NT2/D1 (cell line): ENCODE measurements around the gene PSMD2.
A peak's percentile ranks its signal among the peaks of the same experiment; 100 is the strongest.
"Not testable (repeated sequence)": the region's sequence is repeated elsewhere in the genome, so short reads cannot be mapped to it uniquely, and the experiment has no call there.

Experiments
- DNase-seq: peaks from one replicate; pipeline ENCODE4 v3.0.0-alpha.2; 2011; ENCODE audit warnings: low read depth, low spot score
- H3K27me3 ChIP-seq: 2 replicates; pipeline ENCODE4 v1.6.0; 2011; ENCODE audit warnings: mild to moderate bottlenecking; ENCODE audit not compliant: insufficient read length, insufficient read depth
- H3K36me3 ChIP-seq: 2 replicates; pipeline ENCODE4 v1.6.1; 2011; ENCODE audit warnings: mild to moderate bottlenecking, low read length, mixed read lengths; ENCODE audit not compliant: insufficient read depth, insufficient read length
- H3K4me1 ChIP-seq: 2 replicates; pipeline ENCODE4 v1.5.1; 2011; ENCODE audit not compliant: insufficient read depth, insufficient read length
- H3K4me3 ChIP-seq: 2 replicates; pipeline ENCODE4 v1.5.1; 2011; ENCODE audit warnings: low read depth; ENCODE audit not compliant: insufficient read length
- H3K9ac ChIP-seq: 2 replicates; pipeline ENCODE4 v1.6.0; 2011; ENCODE audit warnings: low read depth; ENCODE audit not compliant: insufficient read length
- H3K9me3 ChIP-seq: 2 replicates; pipeline ENCODE4 v1.5.1; 2011; ENCODE audit warnings: mild to moderate bottlenecking, low read length; ENCODE audit not compliant: insufficient read depth
- SUZ12 ChIP-seq: IDR thresholded peaks from 2 replicates; pipeline ENCODE4 v1.6.1; 2011; ENCODE audit not compliant: insufficient read length, insufficient read depth; ENCODE audit errors: extremely low read depth
- YY1 ChIP-seq: IDR thresholded peaks from 2 replicates; pipeline ENCODE4 v1.6.1; 2011; ENCODE audit not compliant: insufficient read length, insufficient read depth
- ZNF274 ChIP-seq: IDR thresholded peaks from 2 replicates; pipeline ENCODE4 v1.6.1; 2011; ENCODE audit warnings: mild to moderate bottlenecking, low read depth, low read length

The PSMD2 gene

GRCh38 chr3:184337981-184338380 is 38.9 kb downstream of the PSMD2 start:
- Histone ChIP-seq H3K4me3 (no peak overlapping the region), H3K27me3 (no peaks in the 10 kb centered on the region), H3K9me3 (no peaks in the 10 kb centered on the region), H3K4me1 (peaks cover 16% of the 10 kb centered on the region), H3K9ac (peak overlapping the region; percentile 12), H3K36me3 (peaks cover 67% of the 10 kb centered on the region)
- no peak for DNase-seq
- TF ChIP-seq SUZ12 (no peak), ZNF274 (no peak), YY1 (no peak)

GRCh38 chr3:184338511-184338945 is 39.5 kb downstream of the PSMD2 start:
- no peak for DNase-seq
- H3K4me3 ChIP-seq: no peak overlapping the region

GRCh38 chr3:184339001-184339400 is 40.0 kb downstream of the PSMD2 start:
- Histone ChIP-seq H3K4me1 (peaks cover 19% of the 10 kb centered on the region), H3K36me3 (peaks cover 65% of the 10 kb centered on the region), H3K9ac (peak overlapping the region; percentile 18), H3K4me3 (no peak overlapping the region), H3K9me3 (no peaks in the 10 kb centered on the region), H3K27me3 (no peaks in the 10 kb centered on the region)
- DNase-seq: no peak
- no peak for TF ChIP-seq SUZ12
- no peak for TF ChIP-seq ZNF274
- TF ChIP-seq YY1: no peak

More at GRCh38 chr3:184338511-184338945, 39.5 kb downstream of the PSMD2 start:
- Histone ChIP-seq H3K27me3 (no peaks in the 10 kb centered on the region), H3K9me3 (no peaks in the 10 kb centered on the region), H3K4me1 (peaks cover 19% of the 10 kb centered on the region), H3K9ac (peak overlapping the region; percentile 18), H3K36me3 (peaks cover 67% of the 10 kb centered on the region)
- no peak for TF ChIP-seq YY1
- TF ChIP-seq SUZ12: no peak
- TF ChIP-seq ZNF274: no peak

DNA sequence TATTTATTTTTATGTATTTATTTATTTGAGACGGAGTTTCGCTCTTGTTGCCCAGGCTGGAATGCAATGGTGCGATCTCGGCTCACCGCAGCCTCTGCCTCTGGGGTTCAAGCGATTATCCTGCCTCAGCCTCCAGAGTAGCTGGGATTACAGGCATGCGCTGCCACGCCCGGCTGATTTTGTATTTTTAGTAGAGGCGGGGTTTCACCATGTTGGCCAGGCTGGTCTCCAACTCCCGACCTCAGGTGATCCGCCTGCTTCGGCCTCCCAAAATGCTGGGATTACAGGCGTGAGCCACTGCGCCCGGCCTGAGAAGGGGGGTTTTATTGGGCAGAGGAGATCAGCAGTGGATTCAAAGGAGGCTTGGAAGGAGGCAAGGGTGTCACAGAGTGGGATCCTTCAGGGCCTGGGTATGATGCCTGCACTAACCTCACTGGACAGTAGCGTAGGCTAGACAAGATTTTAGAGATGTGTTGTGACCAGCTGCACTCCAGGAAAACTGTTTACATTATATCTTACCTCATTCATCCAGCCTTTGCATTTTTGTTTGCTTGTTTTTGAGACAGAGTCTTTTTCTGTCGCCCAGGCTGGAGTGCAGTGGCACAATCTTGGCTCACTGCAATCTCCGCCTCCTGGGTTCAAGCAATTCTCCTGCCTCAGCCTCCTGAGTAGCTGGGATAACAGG is 40.6 kb downstream of the PSMD2 start:
- not testable (repeated sequence) for H3K4me3 ChIP-seq
- H3K4me1 ChIP-seq: peaks cover 21% of the 10 kb centered on the region

GRCh38 chr3:184341925-184342324 is 42.9 kb downstream of the PSMD2 start:
- no peak overlapping the region for H3K9ac ChIP-seq
- TF ChIP-seq ZNF274 (no peak), YY1 (no peak)
- no peak overlapping the region for H3K4me3 ChIP-seq
- no peaks in the 10 kb centered on the region for H3K27me3 ChIP-seq
- peaks cover 28% of the 10 kb centered on the region for H3K4me1 ChIP-seq
- no peak for DNase-seq
- peaks cover 69% of the 10 kb centered on the region for H3K36me3 ChIP-seq
- H3K9me3 ChIP-seq: no peaks in the 10 kb centered on the region

More for the DNA sequence above, 40.6 kb downstream of the PSMD2 start:
- H3K9me3 ChIP-seq, H3K9ac ChIP-seq, DNase-seq, H3K27me3 ChIP-seq: not testable (repeated sequence)
- H3K36me3 ChIP-seq: peaks cover 64% of the 10 kb centered on the region

GRCh38 chr3:184343200-184343876 is 44.3 kb downstream of the PSMD2 start:
- peaks cover 62% of the 10 kb centered on the region for H3K36me3 ChIP-seq
- TF ChIP-seq SUZ12: no peak
- TF ChIP-seq ZNF274: no peak
- TF ChIP-seq YY1: no peak
- no peaks in the 10 kb centered on the region for H3K27me3 ChIP-seq
- no peak overlapping the region for H3K4me3 ChIP-seq
- DNase-seq: no peak
- no peaks in the 10 kb centered on the region for H3K9me3 ChIP-seq
- peaks cover 22% of the 10 kb centered on the region for H3K4me1 ChIP-seq
- H3K9ac ChIP-seq: no peak overlapping the region

DNA sequence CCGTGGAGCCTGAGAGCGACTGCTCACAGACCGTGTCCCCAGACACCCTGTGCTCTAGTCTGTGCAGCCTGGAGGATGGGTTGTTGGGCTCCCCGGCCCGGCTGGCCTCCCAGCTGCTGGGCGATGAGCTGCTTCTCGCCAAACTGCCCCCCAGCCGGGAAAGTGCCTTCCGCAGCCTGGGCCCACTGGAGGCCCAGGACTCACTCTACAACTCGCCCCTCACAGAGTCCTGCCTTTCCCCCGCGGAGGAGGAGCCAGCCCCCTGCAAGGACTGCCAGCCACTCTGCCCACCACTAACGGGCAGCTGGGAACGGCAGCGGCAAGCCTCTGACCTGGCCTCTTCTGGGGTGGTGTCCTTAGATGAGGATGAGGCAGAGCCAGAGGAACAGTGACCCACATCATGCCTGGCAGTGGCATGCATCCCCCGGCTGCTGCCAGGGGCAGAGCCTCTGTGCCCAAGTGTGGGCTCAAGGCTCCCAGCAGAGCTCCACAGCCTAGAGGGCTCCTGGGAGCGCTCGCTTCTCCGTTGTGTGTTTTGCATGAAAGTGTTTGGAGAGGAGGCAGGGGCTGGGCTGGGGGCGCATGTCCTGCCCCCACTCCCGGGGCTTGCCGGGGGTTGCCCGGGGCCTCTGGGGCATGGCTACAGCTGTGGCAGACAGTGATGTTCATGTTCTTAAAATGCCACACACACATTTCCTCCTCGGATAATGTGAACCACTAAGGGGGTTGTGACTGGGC is 45.7 kb downstream of the PSMD2 start:
- TF ChIP-seq SUZ12: no peak
- TF ChIP-seq ZNF274: no peak
- TF ChIP-seq YY1: no peak
- Histone ChIP-seq H3K4me1 (peaks cover 17% of the 10 kb centered on the region), H3K4me3 (no peak overlapping the region), H3K27me3 (no peaks in the 10 kb centered on the region), H3K36me3 (peaks cover 66% of the 10 kb centered on the region), H3K9me3 (no peaks in the 10 kb centered on the region), H3K9ac (peak overlapping the region; percentile 24)
- DNase-seq: no peak
